NCI-H748 (cell line): Measurements from ENCODE around the gene KRT37.
A peak's percentile ranks its signal among the peaks of the same experiment; 100 is the strongest.
"Not testable (repeated sequence)": the region's sequence is repeated elsewhere in the genome, so short reads cannot be mapped to it uniquely, and the experiment has no call there.

ENCODE experiments used
- DNase-seq: peaks from one replicate; lab custom pipeline; 2025; ENCODE audit not compliant: unreplicated experiment; lab: John Stamatoyannopoulos, UW

KRT37 gene

DNA sequence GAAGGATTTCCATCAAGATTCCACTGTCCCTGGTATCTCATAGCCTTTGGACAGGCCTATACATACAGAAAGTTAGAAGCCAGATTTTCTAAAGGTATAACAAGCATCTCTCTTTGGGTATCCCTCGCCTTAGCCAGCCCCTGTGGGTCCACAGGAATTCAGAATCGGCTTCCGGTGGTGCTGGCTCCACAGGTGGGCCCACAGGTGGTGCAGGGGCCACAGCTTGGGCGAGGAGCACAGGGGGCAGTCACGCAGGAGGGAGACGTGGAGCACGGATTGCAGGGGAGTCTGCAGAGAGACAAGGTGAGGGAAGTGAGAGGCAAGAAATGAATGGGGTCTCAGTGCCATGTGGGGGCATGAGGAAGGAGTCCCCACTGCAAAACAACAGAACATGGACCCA is 12.9 kb upstream of the KRT37 start:
- DNase-seq = no peak

DNA sequence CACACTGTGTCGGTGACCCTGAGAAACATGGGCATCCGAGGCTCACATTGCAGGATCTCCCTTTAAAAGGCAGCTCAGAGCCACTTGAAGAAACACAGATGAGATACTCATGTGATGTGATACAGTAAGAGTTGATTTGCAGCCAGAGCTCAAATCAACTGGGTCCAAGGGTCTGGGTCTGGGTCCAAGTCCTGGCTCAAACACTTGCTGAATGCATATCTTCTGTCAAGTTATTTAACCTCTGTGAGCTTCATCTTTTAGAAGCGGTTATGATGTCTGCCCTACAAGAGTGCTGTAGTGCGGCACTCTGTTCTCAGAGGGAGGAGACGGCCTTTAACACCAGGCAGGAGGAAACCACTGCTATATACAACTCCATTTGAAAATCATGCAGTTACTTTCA is 10.0 kb upstream of the KRT37 start:
- DNase-seq = no peak

DNA sequence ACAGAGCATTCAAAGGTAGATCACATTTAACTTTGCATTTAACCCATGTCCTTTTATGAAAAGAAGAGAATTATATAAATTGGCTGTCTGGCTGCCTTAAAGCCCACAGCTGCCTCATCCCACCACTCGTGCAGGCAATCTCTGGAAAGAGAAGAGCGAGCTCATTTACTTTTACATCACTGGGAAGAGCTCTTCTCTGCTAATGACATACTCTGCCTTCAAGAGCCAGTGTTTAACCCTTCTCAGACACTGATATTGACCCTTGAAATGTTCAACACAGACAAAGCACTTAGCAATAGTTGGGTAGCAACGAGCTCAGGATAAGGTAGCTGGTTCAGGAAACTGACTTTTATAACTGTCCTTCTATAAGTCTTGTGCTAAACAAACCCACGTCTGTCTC is 9.6 kb upstream of the KRT37 start:
- DNase-seq = no peak

- DNase-seq = no peak
Observed at GRCh38 chr17:41433586-41433985, 9.2 kb upstream of the KRT37 start.

DNA sequence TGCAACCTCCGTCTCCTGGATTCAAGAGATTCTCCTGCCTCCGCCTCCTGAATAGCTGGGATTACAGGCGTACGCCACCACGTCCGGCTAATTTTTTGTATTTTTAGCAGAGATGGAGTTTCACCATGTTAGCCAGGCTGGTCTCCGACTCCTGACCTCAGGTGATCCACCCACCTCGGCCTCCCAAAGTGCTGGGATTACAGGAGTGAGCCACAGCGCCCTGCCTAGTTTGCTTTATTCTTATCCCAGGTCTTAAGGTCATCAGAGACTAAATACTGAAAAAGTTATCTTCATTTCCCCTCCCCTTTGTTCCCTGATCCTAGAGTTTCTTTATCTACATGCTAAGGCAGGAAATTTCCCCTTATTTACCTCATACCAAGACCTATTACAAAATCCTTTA is 6.0 kb upstream of the KRT37 start:
- DNase-seq = not testable (repeated sequence)

DNA sequence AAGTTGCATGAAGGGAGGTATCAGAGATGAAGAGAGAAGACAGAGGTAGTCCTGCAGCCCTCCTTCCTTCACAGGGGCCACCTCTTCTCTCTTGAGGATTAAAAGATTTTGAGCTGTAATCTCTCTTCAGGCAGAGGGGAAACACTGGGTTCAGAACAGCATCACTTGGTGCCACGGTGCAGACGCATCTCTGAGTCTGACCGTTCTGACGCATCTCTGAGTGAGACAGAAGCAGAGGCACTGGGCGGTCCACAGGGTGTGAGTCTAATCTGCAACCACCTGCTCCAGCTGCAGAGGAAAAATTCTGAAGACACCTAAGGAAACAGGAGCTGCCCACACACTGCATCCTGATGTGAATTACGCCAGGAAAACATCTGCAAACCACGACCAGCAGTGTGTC is 5.3 kb upstream of the KRT37 start:
- DNase-seq = no peak

DNA sequence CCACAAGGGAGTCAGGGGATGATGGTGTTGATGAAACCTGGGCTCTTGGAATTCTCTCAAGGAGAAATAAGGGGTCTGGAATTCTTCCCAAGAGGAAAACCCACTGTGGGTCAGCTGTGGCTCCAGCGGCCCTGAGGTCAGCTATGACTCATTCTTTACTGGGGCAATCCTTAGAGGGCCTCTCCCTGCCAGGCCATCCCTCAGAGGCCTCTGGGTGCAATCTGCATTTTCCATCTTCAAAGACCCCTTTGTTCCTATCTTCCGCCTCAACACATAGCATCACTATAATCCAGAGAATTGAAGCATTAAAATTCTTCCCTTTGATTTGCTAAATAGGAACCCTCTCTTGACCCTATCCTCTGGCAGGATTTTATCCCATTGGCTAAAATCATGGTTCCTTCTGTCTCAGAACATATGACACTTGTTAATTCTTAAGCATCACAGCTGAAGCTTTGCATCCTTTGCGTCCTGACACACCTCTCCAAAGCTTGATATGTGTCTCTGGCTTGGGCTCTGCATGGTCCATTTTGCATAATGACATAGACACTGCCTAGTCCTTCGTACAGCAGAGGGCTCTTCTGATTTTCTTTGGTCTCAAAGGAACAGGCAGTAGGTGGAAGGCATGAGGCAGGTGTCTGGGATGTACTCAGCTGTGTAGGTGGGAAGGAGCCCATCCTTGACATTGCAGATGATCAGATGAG is 4.4 kb upstream of the KRT37 start:
- no peak for DNase-seq

DNA sequence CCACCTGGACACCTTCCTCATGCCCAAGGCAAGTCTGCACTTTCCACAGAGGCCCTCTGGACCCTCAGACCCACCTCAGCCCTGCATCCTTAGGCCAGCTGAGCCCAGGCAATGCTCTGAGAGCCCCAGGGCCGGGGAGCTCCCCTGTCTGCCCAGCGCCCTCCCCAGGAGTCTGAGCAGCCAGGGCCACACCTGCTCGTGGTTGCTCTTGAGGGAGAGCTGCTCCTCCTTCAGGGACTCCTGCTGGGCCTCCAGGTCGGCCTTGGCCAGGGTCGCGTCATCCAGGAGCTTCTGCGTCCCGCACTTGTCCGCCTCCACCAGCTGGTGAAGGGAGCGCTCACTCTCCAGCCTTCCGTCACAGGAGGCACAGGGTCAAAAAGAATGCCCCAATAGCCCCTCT is 1.8 kb downstream of the KRT37 start:
- not testable (repeated sequence) for DNase-seq

DNA sequence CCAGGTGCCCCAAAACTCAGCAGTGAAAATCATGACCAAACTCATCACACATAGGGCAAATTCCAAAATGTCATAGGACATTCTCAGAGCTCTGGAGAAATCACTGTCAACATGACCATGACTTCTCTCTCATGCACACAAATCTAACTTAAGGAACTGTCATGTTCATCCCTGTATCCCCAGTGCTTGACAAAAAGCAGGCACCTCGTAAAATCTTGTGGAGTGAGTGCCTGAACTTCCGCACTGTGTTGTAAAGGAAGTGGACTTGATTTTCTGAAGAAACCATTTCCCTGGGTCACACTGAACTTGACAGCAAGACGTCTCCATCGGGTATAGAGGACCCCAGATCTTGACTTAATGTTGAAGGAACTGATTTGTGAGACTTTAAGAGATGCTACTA is 2.8 kb downstream of the KRT37 start:
- DNase-seq = no peak

GRCh38 chr17:41421116-41421515 is 3.3 kb downstream of the KRT37 start:
- no peak for DNase-seq

DNA sequence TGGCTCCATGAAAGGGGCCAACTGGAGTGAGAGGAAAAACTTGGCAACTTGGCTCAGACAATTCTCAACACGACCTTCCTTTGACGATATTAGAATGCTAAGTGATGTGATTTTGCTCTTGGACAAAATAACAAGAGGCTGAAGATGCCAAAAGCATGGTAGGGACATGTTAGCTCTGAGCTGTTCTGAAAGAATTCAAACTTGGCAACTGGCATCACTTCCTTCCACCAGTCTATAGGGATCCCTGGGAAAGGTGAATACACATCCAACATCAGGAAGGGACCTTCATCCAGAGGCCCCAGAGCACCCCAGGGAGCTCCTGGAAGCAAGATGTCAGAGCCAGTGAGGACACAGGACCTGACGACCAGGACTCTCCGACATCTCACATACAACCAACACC is 4.3 kb downstream of the KRT37 start:
- no peak for DNase-seq

DNA sequence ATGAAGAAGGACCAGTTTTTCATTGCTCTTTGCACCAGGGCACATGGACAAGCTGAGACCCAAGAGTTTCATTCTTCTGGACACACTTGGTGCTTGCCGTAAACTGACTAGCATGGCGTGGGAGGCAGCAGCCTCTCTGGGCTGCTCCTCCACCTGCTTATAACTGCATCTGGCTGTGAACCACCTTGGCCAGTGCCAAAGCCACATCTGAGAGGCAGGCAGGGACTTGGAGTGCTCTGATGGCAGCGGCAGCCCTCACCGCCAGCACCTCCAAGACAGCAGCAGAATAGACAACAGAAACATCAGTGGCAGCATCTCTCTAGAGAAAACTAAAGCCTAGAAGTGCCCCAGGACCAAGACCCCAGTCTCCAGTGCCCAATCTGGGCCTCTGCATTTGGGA is 4.7 kb downstream of the KRT37 start:
- no peak for DNase-seq

GRCh38 chr17:41418116-41418860 is 6.1 kb downstream of the KRT37 start:
- no peak for DNase-seq

- DNase-seq = no peak
Observed at GRCh38 chr17:41417576-41418015, 6.8 kb downstream of the KRT37 start.

DNA sequence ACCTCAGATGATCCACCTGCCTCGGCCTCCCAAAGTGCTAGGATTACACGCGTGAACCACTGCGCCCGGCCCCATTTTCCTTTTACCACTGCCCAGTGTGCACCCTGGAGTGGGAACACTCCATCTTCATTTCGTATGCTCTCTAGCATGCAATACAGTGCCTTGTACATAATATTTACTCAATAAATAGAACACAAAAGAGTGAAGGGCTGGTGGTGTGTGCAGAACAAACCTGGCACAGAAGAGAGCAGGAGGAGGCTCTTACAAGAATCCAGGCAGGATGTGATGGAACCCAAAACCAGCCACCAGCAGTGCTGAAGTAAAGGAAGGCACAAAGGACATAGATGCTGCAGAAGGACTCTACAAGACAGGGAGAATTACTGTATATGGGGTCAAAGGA is 7.3 kb downstream of the KRT37 start:
- DNase-seq = no peak

- DNase-seq = peak; percentile 40
Observed at GRCh38 chr17:41416479-41416878, 7.9 kb downstream of the KRT37 start.

GRCh38 chr17:41415833-41416335 is 8.5 kb downstream of the KRT37 start:
- DNase-seq = no peak

- DNase-seq = no peak
Observed at GRCh38 chr17:41415411-41415810, 9.0 kb downstream of the KRT37 start.

DNA sequence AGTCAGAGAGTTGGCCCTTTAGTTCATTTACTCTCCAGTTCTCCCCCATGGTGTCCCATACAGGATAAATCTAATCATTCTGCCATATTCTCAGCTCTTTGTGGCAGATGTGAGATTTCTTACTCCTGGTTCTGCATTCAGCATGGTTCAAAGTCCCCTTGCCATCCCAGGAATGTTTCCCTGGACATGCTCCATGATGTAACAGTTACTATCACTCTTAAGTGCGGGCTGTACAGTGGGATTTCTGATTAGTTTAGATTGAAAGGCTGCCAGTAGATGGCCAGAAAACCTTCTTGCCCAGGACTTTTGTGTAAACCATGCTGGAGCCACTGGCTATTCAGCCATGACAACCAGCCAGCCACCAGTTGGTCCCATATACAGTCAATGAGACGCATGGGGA is 10.4 kb downstream of the KRT37 start:
- DNase-seq = no peak

DNA sequence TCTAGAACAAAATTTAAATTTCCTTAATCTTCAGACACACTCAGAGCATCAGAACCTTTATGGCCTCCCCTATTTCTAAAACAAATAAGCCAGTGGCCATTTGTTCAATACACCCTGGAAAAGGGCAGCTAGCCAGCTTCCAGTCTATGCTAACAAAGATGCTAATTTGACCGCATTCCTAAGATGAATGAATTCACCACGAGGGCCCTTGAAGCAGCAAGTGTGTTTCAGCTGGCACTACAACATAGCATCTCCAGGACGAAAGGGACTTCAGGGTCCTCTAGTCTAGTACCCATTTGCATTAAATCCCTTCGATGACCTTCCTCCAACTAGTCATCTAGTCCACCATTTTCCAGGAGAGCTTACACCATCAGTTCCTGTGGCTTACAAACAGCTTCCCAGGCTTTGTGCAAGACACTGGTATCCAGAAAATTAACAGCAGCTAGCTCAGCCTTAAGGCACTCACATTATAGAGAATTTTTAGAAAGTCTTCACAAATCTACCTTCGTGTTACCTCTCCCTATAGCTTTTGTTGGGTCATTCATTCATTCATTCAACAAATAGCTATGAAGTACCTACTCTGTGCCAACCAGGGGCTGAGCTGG is 10.9 kb downstream of the KRT37 start:
- DNase-seq = no peak

DNA sequence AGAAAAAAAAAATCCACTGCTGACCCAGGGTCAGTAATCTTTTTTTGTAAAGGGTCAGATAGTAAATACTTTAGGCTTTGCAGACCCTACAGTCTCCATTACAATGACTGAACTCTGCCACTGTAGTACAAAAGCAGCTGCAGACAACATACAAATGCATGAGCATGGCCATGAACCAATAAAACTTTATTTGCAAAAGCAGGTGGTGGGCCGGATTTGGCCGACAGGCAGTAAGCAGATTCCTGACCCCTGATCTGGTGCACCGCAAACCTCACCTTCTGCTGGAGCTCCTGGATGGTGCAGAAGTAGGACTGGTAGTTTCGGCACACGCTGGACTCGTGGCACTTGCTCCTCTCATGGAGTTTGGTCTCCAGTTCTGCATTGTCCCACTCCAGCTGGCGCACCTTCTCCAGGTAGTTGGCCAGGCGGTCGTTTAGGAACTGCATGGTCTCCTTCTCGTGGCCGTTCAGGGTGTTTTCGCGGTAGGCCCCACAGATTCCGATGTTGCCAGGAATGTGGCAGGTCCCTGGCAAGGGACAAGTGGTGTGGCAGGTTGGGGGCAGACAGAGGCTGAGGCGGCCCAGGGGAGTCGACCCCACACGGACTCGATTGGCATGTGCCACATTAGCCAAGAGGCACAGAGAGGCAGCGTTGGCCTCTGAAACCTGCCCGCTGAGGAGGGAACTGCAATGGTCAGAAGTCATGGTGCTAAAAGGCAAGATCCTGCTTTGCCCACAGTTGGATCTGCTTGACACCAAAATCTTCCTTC is 13.1 kb downstream of the KRT37 start:
- DNase-seq = no peak
